ENCODE measurements around the gene NOL3.

Gene NOL3

DNA sequence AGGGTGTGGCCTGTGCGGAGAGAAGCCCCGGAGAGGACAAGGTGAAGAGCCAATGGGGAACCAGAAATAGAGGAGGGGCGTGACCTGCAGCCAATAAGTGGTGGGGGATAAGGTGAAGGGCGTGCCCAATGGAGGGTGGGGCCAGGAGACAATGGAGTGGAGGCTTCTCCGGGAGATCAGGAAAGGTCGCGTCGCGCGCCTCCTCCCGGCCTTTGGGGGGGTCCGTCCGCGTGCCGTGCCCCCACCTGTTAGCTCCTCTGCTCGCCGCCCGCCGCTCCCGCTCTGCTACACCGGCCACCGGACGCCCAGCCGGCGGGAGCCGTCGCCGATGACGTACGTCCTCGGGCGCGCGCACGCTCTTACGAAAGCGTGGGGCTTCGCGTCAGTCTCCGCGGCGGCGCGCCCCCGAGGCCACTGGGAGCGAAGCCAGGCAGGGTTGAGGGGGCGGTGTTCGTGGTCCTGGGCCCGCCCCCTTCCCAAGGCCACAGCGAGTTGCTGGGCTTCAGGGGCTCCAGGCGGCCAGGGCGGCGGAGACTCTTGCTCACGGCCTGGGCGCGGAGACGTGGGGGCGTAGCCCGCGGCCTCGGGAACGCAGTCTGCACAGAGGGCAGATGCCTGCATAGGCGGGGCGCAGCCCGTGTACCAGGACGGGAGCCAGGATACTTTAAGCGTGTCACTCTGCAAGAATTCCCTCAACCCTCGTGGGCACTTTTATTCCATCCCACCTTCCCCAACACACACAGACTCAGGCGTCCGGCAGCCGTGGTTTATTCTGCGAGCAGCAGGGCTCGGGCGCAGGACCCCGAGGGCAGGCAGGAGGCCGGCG lies 13.5 kb downstream of the NOL3 start, which contains the start of gene MATCAP1:
Gene MATCAP1, minus strand, starts transcription at position 337 of the 826 bp plus-strand sequence. CDS start 3,353 bp downstream, outside the sequence.
- DNase-seq: peak; percentile 97
- intact Hi-C loops (cut with DNase I; ENCODE audit: low total_unique reads): loop anchor here (10.0 kb wide), 2 partner anchors 159 to 209 kb away; partner anchors contain the start of gene CBFB
- Histone ChIP-seq H3K27ac (peak within 1 kb of the TSS; percentile 84 to 97), H3K9me3 (no peaks in the 10 kb centered on the region), H3K27me3 (no peaks in the 10 kb centered on the region), H3K4me3 (peak within 1 kb of the TSS; percentile 66 to 90), H3K4me1 (peaks cover 0 to 34% (median 27%) of the 10 kb centered on the region in 4 donors), H3K36me3 (no peaks in the 10 kb centered on the region)
- no peak for TF ChIP-seq CTCF (IDR thresholded peaks at IDR 0.05)

DNA sequence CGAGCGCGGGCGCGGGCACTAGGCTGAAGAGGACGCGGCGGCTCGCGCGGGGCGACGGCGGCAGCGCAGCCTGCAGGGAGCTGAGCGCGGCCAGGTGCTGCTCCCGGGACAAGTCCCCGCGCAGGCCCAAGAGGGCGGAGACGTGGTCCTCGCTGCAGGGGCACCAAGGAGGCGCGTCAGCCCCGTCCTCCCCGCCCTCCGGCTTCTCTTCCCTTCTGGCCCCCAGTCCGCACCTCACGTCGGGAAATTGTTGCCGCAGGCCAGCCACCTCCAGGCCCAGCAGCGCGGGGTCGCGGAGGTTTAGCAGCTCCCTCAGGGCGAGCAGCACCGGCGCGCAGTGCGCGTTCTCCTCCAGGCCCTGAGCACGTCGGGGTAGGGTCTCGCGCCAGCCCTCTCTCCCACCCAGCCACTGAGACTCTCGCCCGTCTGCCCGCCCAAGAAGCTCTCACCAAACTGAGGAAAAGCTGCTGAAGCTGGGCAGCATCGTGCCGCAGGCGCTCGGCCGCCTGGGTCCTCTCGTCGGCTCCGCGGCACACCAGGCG lies 14.2 kb downstream of the NOL3 start:
- H3K9me3 ChIP-seq: no peaks in the 10 kb centered on the region
- H3K4me1 ChIP-seq: peaks cover 0 to 33% (median 26%) of the 10 kb centered on the region in 4 donors
- DNase-seq: no peak
- TF ChIP-seq CTCF (IDR thresholded peaks at IDR 0.05): no peak
- H3K36me3 ChIP-seq: no peaks in the 10 kb centered on the region
- peak overlapping the region; percentile 84 to 97 for H3K27ac ChIP-seq
- intact Hi-C loops (cut with DNase I; ENCODE audit: low total_unique reads): loop anchor here (10.0 kb wide), 2 partner anchors 160 to 210 kb away; partner anchors contain the start of gene CBFB
- H3K27me3 ChIP-seq: no peaks in the 10 kb centered on the region
- H3K4me3 ChIP-seq: peak overlapping the region; percentile 66 to 90

DNA sequence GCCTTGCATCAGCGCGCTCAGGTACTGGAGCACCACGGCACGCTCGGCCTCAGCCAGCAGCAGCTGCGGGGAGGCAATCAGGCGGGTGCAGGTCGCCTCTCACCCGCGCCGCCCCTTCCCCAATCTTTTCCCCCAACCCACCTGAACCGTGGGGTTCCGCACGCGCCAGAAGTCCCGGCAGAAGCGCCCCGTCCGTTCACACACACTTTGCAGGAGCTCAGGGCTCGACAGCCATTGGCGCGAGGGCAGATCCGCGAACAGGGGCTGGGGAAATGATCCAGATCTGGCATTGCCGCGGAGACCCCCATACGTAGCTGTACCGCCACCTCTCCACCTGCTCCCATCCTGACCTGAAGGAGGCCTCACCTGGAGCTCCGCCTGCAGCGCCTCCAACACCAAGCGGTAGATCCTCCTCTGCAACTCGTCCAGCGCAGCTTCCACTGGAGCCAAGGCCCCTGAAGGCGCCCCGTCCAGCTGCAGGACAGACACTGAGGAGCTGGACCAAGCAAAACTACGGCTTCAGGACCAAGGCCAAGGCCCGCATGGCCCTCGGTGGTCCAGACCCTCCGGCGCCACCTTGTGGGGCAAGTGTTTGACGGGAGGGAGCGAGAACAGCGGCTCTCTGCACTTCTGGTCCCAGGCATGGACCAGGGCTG lies 14.8 kb downstream of the NOL3 start:
- Histone ChIP-seq H3K4me1 (peaks cover 0 to 33% (median 26%) of the 10 kb centered on the region in 4 donors), H3K9me3 (no peaks in the 10 kb centered on the region), H3K27ac (peak overlapping the region in 1 of 2 donors; percentile 84), H3K4me3 (peak overlapping the region; percentile 2 to 90), H3K27me3 (no peaks in the 10 kb centered on the region), H3K36me3 (no peaks in the 10 kb centered on the region)
- intact Hi-C loops (cut with DNase I; ENCODE audit: low total_unique reads): loop anchor here (10.0 kb wide), 2 partner anchors 160 to 210 kb away; partner anchors contain the start of gene CBFB
- DNase-seq: peak; percentile 93 to 96
- peak; percentile 83 to 89 for TF ChIP-seq CTCF (IDR thresholded peaks at IDR 0.05)

DNA sequence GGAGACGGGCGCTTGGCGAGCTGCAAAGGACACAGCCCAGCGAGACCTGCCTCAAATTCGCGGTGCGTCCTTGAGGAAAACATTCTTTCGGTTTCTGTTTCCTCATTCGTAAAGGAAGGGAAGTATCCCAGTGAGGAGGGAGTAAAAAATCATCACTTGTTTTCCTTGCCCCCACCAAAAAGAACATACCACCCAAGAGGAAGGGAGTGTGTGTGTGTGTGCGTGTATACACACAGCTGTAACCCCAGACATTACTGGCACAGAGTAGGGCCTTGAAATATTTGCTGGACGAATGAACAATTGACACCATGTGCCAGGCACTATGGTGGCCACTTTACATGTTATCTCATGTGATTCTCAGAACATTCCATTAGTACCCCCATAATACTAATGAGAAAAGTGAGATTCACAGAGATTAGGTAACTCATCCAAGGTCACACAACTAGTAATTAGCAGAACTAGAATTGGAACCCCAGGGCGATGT lies 15.4 kb downstream of the NOL3 start:
- Histone ChIP-seq H3K36me3 (no peaks in the 10 kb centered on the region), H3K9me3 (no peaks in the 10 kb centered on the region), H3K27me3 (no peaks in the 10 kb centered on the region), H3K4me1 (peaks cover 0 to 33% (median 26%) of the 10 kb centered on the region in 4 donors), H3K27ac (no peak overlapping the region), H3K4me3 (peak overlapping the region; percentile 2 to 90)
- intact Hi-C loops (cut with DNase I; ENCODE audit: low total_unique reads): loop anchor here (10.0 kb wide), 2 partner anchors 161 to 211 kb away; partner anchors contain the start of gene CBFB
- no peak for DNase-seq
- no peak for TF ChIP-seq CTCF (IDR thresholded peaks at IDR 0.05)

DNA sequence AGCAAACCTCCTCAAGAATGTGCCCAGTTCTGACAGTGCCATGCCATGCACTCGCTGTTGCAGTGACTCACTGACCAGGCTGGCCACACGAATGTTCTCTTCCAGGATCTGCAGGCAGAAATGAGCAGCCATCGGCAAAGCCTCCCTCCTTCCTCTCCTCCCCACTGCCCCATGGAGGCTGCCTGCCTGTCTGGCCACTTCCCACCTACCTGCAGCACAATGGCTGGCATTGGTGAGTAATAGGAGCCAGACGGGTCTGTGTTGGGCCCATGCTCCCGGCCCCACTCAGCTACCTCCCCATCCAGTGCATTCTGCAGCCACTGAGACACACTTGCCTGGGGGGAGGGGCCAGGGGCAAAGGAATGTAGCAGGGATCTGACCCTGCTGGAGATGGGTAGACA lies 16.2 kb downstream of the NOL3 start:
- no peaks in the 10 kb centered on the region for H3K36me3 ChIP-seq
- no peak overlapping the region for H3K27ac ChIP-seq
- H3K4me1 ChIP-seq: peaks cover 0 to 32% (median 29%) of the 10 kb centered on the region in 4 donors
- no peaks in the 10 kb centered on the region for H3K27me3 ChIP-seq
- TF ChIP-seq CTCF (IDR thresholded peaks at IDR 0.05): no peak
- intact Hi-C loops (cut with DNase I; ENCODE audit: low total_unique reads): loop anchor here (10.0 kb wide), 2 partner anchors 162 to 212 kb away; partner anchors contain the start of gene CBFB
- H3K4me3 ChIP-seq: no peak overlapping the region
- DNase-seq: no peak
- H3K9me3 ChIP-seq: no peaks in the 10 kb centered on the region

Data from tibial artery (tissue), 4 donors.